Right hindlimb (tissue), 1 donor: ENCODE data around the gene MRC2.
A peak's percentile ranks its signal among the peaks of the same experiment; 100 is the strongest.

Experiments used
- DNase-seq: peaks from one replicate; pipeline ENCODE4 v3.0.0-alpha.2; 2018

MRC2 gene

GRCh38 chr17:62631936-62632924 is 4.8 kb downstream of the MRC2 start:
- DNase-seq, result no peak

- DNase-seq, result no peak
These were observed 10.3 kb downstream of the MRC2 start for GRCh38 chr17:62637809-62638208.

GRCh38 chr17:62641153-62641552 is 13.7 kb downstream of the MRC2 start:
- no peak for DNase-seq

GRCh38 chr17:62641951-62642350 is 14.5 kb downstream of the MRC2 start:
- no peak for DNase-seq

GRCh38 chr17:62643496-62643895 is 16.0 kb downstream of the MRC2 start:
- DNase-seq, result no peak

GRCh38 chr17:62644487-62645173 is 17.2 kb downstream of the MRC2 start:
- peak; percentile 13 for DNase-seq

GRCh38 chr17:62648251-62648955 is 20.9 kb downstream of the MRC2 start:
- DNase-seq, result peak; percentile 41

- DNase-seq, result no peak
These were observed 21.5 kb downstream of the MRC2 start for GRCh38 chr17:62648956-62649294.

- no peak for DNase-seq
These were observed 22.1 kb downstream of the MRC2 start for GRCh38 chr17:62649570-62649969.

- no peak for DNase-seq
These were observed 23.1 kb downstream of the MRC2 start for GRCh38 chr17:62650587-62650986.

- DNase-seq, result peak; percentile 81
These were observed 25.0 kb downstream of the MRC2 start for GRCh38 chr17:62652251-62653001.

GRCh38 chr17:62653002-62653825 is 25.7 kb downstream of the MRC2 start:
- DNase-seq, result peak; percentile 84

GRCh38 chr17:62653826-62654761 is 26.6 kb downstream of the MRC2 start:
- DNase-seq, result peak; percentile 84

GRCh38 chr17:62655656-62656055 is 28.2 kb downstream of the MRC2 start:
- no peak for DNase-seq

- DNase-seq, result no peak
These were observed 29.0 kb downstream of the MRC2 start for GRCh38 chr17:62656446-62656845.

GRCh38 chr17:62657145-62657665 is 29.7 kb downstream of the MRC2 start:
- no peak for DNase-seq

GRCh38 chr17:62657690-62658089 is 30.2 kb downstream of the MRC2 start:
- DNase-seq, result no peak

GRCh38 chr17:62658136-62658920 is 30.9 kb downstream of the MRC2 start:
- no peak for DNase-seq

- DNase-seq, result no peak
These were observed 33.2 kb downstream of the MRC2 start for GRCh38 chr17:62660629-62661118.
